ENCODE results near the gene KCNJ14. TPM values are rescaled to one million over a fixed set of nuclear protein-coding genes. Genes with fewer than 3 reads are reported as not detected.
"Not testable (repeated sequence)": the region's sequence is repeated elsewhere in the genome, so short reads cannot be mapped to it uniquely, and the experiment has no call there.

The KCNJ14 gene
- total and polyA plus RNA-seq, 2 experiments from 2014 or later, result 0.81 to 0.94 TPM

DNA sequence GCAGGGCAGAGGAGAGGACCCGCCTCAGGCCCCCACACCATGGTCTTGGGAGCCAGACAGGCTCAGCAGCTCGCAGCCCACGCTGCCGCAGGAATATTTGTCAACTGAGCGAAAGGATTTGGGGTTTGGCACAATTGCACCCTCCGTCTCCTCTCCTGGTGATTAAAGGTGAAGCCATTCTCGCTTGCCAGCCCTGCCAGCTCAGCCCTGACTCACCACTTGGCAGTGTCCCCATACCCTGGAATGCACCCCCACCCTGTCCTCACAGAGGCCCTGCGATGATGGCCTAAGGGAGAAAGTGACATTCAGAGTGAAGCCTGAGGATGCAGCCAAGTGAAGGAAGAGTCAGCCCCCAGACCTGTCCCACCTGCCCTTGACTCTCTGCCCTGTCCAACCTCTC is 32.6 kb downstream of the KCNJ14 start (continued):
- TF ChIP-seq, protein P1, sequence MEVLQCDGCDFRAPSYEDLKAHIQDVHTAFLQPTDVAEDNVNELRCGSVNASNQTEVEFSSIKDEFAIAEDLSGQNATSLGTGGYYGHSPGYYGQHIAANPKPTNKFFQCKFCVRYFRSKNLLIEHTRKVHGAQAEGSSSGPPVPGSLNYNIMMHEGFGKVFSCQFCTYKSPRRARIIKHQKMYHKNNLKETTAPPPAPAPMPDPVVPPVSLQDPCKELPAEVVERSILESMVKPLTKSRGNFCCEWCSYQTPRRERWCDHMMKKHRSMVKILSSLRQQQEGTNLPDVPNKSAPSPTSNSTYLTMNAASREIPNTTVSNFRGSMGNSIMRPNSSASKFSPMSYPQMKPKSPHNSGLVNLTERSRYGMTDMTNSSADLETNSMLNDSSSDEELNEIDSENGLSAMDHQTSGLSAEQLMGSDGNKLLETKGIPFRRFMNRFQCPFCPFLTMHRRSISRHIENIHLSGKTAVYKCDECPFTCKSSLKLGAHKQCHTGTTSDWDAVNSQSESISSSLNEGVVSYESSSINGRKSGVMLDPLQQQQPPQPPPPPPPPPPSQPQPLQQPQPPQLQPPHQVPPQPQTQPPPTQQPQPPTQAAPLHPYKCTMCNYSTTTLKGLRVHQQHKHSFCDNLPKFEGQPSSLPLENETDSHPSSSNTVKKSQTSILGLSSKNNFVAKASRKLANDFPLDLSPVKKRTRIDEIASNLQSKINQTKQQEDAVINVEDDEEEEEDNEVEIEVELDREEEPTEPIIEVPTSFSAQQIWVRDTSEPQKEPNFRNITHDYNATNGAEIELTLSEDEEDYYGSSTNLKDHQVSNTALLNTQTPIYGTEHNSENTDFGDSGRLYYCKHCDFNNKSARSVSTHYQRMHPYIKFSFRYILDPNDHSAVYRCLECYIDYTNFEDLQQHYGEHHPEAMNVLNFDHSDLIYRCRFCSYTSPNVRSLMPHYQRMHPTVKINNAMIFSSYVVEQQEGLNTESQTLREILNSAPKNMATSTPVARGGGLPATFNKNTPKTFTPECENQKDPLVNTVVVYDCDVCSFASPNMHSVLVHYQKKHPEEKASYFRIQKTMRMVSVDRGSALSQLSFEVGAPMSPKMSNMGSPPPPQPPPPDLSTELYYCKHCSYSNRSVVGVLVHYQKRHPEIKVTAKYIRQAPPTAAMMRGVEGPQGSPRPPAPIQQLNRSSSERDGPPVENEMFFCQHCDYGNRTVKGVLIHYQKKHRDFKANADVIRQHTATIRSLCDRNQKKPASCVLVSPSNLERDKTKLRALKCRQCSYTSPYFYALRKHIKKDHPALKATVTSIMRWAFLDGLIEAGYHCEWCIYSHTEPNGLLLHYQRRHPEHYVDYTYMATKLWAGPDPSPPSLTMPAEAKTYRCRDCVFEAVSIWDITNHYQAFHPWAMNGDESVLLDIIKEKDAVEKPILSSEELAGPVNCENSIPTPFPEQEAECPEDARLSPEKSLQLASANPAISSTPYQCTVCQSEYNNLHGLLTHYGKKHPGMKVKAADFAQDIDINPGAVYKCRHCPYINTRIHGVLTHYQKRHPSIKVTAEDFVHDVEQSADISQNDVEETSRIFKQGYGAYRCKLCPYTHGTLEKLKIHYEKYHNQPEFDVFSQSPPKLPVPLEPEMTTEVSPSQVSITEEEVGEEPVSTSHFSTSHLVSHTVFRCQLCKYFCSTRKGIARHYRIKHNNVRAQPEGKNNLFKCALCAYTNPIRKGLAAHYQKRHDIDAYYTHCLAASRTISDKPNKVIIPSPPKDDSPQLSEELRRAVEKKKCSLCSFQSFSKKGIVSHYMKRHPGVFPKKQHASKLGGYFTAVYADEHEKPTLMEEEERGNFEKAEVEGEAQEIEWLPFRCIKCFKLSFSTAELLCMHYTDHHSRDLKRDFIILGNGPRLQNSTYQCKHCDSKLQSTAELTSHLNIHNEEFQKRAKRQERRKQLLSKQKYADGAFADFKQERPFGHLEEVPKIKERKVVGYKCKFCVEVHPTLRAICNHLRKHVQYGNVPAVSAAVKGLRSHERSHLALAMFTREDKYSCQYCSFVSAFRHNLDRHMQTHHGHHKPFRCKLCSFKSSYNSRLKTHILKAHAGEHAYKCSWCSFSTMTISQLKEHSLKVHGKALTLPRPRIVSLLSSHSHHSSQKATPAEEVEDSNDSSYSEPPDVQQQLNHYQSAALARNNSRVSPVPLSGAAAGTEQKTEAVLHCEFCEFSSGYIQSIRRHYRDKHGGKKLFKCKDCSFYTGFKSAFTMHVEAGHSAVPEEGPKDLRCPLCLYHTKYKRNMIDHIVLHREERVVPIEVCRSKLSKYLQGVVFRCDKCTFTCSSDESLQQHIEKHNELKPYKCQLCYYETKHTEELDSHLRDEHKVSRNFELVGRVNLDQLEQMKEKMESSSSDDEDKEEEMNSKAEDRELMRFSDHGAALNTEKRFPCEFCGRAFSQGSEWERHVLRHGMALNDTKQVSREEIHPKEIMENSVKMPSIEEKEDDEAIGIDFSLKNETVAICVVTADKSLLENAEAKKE (CRISPR knock-in tag; IDR thresholded peaks at IDR 0.05), result no peak
- TF ChIP-seq JUNB (IDR thresholded peaks at IDR 0.05; ENCODE audit: unreplicated experiment) (no peak), ZNF331 (CRISPR knock-in tag; IDR thresholded peaks at IDR 0.05; ENCODE audit: low read depth) (no peak), NANOG (IDR thresholded peaks at IDR 0.05; ENCODE audit: borderline replicate concordance) (no peak)

DNA sequence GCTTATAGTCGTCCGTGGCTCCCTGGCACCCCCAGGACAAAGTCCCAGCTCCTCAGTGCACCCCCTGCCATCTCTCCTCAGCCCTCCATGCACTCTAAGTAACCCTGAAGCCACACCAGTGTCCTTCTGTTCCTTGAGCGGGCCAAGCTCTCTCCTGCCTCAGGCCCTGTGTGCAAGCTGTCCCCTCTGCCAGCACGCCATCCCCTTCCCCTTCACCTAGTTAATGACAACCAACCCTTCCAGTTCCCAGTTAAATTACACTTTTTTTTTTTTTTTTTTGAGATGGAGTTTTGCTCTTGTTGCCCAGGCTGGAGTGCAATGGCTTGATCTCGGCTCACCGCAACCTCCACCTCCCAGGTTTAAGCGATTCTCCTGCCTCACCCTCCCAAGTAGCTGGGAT is 33.1 kb downstream of the KCNJ14 start:
- ATAC-seq; H3K27me3 ChIP-seq (ENCODE audit: insufficient read depth); H3K9me2 ChIP-seq (ENCODE audit: insufficient read depth); H2AFZ ChIP-seq; H3K27ac Mint-ChIP-seq; H4K20me1 ChIP-seq (replicated peaks; ENCODE audit: insufficient read depth); H3K9me3 Mint-ChIP-seq; H3K4me3 Mint-ChIP-seq; H3K36me3 ChIP-seq (ENCODE audit: insufficient read depth); H3K79me2 ChIP-seq (replicated peaks; ENCODE audit: insufficient read depth); H3K36me3 Mint-ChIP-seq (ENCODE audit: low read depth); H3K27ac ChIP-seq (ENCODE audit: low read depth); DNase-seq (ENCODE audit: low spot score); H3K4me2 ChIP-seq; H3K4me3 ChIP-seq: not testable (repeated sequence)
- peaks cover 19% of the 10 kb centered on the region for H3K4me1 Mint-ChIP-seq
- peaks cover 30% of the 10 kb centered on the region for H3F3A ChIP-seq (replicated peaks; ENCODE audit: low read depth)
- H3K4me1 ChIP-seq (ENCODE audit: insufficient read depth), result peaks cover 17% of the 10 kb centered on the region
- peaks cover 45% of the 10 kb centered on the region for H3K27me3 Mint-ChIP-seq (ENCODE audit: insufficient read depth, low read depth, poor library complexity)

Data from GM23338 (cell line).